SJSA1 (cell line): Measurements from ENCODE around the gene CSMD2. TPM values are rescaled to one million over a fixed set of nuclear protein-coding genes. Genes with fewer than 3 reads are reported as not detected.

ENCODE experiments used
- DNase-seq, 2 experiments: peaks; one replicate each; pipeline ENCODE4 v3.0.0-alpha.2; 2015 to 2020; ENCODE audit warnings: low spot score in 2 of 2, low read depth in 1 of 2
- H3K27ac ChIP-seq: fragments of 250-450 bp; sonication (Bioruptor Pico); 2 replicates; pipeline ENCODE4 v1.5.1; 2020; ENCODE audit warnings: mild to moderate bottlenecking, moderate library complexity
- H3K27me3 ChIP-seq: fragments of 250-450 bp; sonication (Bioruptor Pico); replicated peaks from 2 replicates; pipeline ENCODE4 v1.5.1; 2020; ENCODE audit warnings: mild to moderate bottlenecking, moderate library complexity
- H3K36me3 ChIP-seq: fragments of 250-450 bp; sonication (Bioruptor Pico); 2 replicates; pipeline ENCODE4 v1.5.1; 2020; ENCODE audit warnings: mild to moderate bottlenecking
- H3K4me1 ChIP-seq: fragments of 250-450 bp; sonication (Bioruptor Pico); replicated peaks from 2 replicates; pipeline ENCODE4 v1.6.1; 2021; ENCODE audit warnings: mild to moderate bottlenecking
- H3K4me3 ChIP-seq: fragments of 250-450 bp; sonication (Bioruptor Pico); 2 replicates; pipeline ENCODE4 v1.5.1; 2020; ENCODE audit warnings: mild to moderate bottlenecking
- H3K9me3 ChIP-seq: fragments of 250-450 bp; sonication (Bioruptor Pico); replicated peaks from 2 replicates; pipeline ENCODE4 v1.5.1; 2020; ENCODE audit warnings: mild to moderate bottlenecking
- total RNA-seq: library from RNA; depleted of rRNA; stranded (reverse); fragments of >200 nt; shearing (Covaris generic); gene quantifications from 2 replicates; pipeline ENCODE4 v1.2.3, GENCODE V29; 2014

Gene CSMD2
- total RNA-seq, 1 experiment from 2014 or later: 0.87 TPM

GRCh38 chr1:33955096-33955495 is 209.9 kb downstream of the CSMD2 start:
- no peak for DNase-seq
- H3K4me3 ChIP-seq: no peak overlapping the region

GRCh38 chr1:33949570-33949969 is 215.5 kb downstream of the CSMD2 start:
- Histone ChIP-seq H3K27me3 (no peaks in the 10 kb centered on the region), H3K27ac (no peak overlapping the region), H3K4me1 (no peaks in the 10 kb centered on the region), H3K36me3 (no peaks in the 10 kb centered on the region), H3K4me3 (no peak overlapping the region), H3K9me3 (no peaks in the 10 kb centered on the region; the same call in 1 of the 2 replicates)
- no peak for DNase-seq

More at GRCh38 chr1:33955096-33955495, 209.9 kb downstream of the CSMD2 start:
- Histone ChIP-seq H3K9me3 (no peaks in the 10 kb centered on the region), H3K27ac (no peak overlapping the region), H3K36me3 (no peaks in the 10 kb centered on the region), H3K27me3 (no peaks in the 10 kb centered on the region), H3K4me1 (no peaks in the 10 kb centered on the region)

GRCh38 chr1:33948291-33948690 is 216.7 kb downstream of the CSMD2 start:
- Histone ChIP-seq H3K9me3 (no peaks in the 10 kb centered on the region; the same call in 1 of the 2 replicates), H3K4me3 (no peak overlapping the region), H3K36me3 (no peaks in the 10 kb centered on the region), H3K4me1 (no peaks in the 10 kb centered on the region), H3K27me3 (no peaks in the 10 kb centered on the region), H3K27ac (no peak overlapping the region)
- DNase-seq: no peak

GRCh38 chr1:33946836-33947235 is 218.2 kb downstream of the CSMD2 start:
- no peaks in the 10 kb centered on the region; the same call in 1 of the 2 replicates for H3K9me3 ChIP-seq
- no peaks in the 10 kb centered on the region for H3K27me3 ChIP-seq
- no peak overlapping the region for H3K27ac ChIP-seq
- DNase-seq: no peak
- no peak overlapping the region for H3K4me3 ChIP-seq
- H3K4me1 ChIP-seq: no peaks in the 10 kb centered on the region
- no peaks in the 10 kb centered on the region for H3K36me3 ChIP-seq

GRCh38 chr1:33944846-33945245 is 220.2 kb downstream of the CSMD2 start:
- H3K4me1 ChIP-seq: no peaks in the 10 kb centered on the region
- H3K36me3 ChIP-seq: no peaks in the 10 kb centered on the region
- DNase-seq: no peak
- no peaks in the 10 kb centered on the region; the same call in 1 of the 2 replicates for H3K9me3 ChIP-seq
- no peak overlapping the region for H3K4me3 ChIP-seq
- no peaks in the 10 kb centered on the region for H3K27me3 ChIP-seq
- H3K27ac ChIP-seq: no peak overlapping the region

DNA sequence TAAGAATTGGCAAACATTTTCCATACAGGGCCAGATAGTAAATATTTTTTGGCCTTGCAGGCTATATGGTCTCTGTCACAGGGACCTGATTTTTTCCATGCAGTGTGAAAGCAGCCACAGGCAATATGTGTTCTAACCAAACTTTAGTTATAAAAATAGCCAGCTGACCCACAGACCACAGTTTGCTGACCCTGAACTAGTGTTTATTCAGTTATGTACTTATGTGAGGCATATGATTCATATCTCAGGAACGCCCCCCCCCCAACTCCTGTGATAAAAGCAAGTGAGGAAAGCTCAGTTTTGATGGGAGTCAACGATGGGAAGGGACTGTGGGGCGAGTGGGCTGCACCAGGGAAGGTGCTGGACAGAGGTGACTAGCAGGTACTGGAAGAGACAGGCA is 221.1 kb downstream of the CSMD2 start:
- H3K4me1 ChIP-seq: no peaks in the 10 kb centered on the region
- no peaks in the 10 kb centered on the region; the same call in 1 of the 2 replicates for H3K9me3 ChIP-seq
- no peaks in the 10 kb centered on the region for H3K27me3 ChIP-seq
- no peaks in the 10 kb centered on the region for H3K36me3 ChIP-seq
- DNase-seq: no peak
- H3K27ac ChIP-seq: no peak overlapping the region
- no peak overlapping the region for H3K4me3 ChIP-seq

GRCh38 chr1:33932871-33933270 is 232.2 kb downstream of the CSMD2 start:
- Histone ChIP-seq H3K36me3 (no peaks in the 10 kb centered on the region), H3K9me3 (no peaks in the 10 kb centered on the region), H3K27ac (no peak overlapping the region), H3K4me1 (no peaks in the 10 kb centered on the region), H3K27me3 (no peaks in the 10 kb centered on the region), H3K4me3 (no peak overlapping the region)
- DNase-seq: no peak

- Histone ChIP-seq H3K27ac (no peak overlapping the region), H3K27me3 (no peaks in the 10 kb centered on the region), H3K36me3 (no peaks in the 10 kb centered on the region)
Observed at GRCh38 chr1:33931111-33931475, 233.9 kb downstream of the CSMD2 start.

DNA sequence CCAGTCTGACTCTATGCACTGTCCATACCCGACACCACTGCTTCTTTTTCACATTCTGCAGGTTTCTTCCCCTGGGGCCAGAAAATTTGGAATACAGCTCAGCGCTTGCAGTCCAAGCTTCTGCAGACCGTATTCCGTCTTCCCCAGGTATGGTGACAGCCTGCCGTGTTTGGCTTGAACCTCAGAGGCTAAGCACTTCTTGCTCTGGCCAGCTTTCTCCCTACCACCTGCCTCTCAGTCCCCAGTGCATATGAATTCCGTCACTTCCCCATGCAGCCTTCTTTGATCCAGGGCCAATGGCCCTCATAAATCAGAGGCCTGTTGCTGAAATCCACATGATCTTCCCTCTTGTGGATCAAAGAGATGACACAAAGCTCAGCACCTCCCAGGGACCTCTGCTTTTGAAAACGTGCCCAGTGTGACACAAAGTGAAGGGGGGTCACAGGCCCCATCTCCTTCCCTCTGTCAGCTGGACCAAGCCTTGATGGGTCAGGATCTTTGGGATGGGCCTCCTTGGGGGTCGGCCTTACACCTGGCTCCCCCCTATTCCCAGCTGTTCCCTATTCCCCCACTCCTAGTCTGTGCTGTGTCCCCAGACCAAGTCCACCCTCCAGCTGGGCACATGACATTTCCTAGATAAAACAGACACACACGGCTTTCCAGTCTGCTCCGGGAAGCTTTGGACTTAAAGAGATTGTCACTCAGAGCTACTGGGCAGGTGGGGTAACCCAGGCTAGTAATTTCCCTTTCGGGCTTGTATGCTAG is 234.5 kb downstream of the CSMD2 start:
- H3K9me3 ChIP-seq: no peaks in the 10 kb centered on the region
- no peak for DNase-seq

More at GRCh38 chr1:33931111-33931475, 233.9 kb downstream of the CSMD2 start:
- Histone ChIP-seq H3K4me1 (no peaks in the 10 kb centered on the region), H3K4me3 (no peak overlapping the region), H3K9me3 (no peaks in the 10 kb centered on the region)
- no peak for DNase-seq

DNA sequence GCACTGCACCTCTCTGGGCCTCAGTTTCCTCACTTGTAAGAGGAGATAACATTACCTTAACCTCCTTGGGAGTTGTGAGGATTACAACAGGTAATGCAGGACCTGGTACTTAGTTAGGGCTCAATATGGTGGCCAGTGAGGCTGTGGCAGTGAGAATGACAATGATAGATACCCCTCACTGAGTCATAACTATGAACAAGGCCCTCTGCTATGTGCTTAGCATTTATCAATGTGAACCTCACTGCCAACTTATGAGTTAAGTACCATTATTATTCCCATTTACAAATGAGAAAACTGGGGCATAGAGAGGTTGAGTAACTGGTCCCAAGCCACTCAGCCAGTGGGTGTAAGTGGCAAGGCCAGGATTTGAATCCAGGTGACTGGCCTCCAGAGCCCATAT is 236.8 kb downstream of the CSMD2 start:
- Histone ChIP-seq H3K9me3 (no peaks in the 10 kb centered on the region), H3K4me3 (no peak overlapping the region), H3K27ac (no peak overlapping the region), H3K4me1 (no peaks in the 10 kb centered on the region), H3K36me3 (no peaks in the 10 kb centered on the region), H3K27me3 (no peaks in the 10 kb centered on the region)
- DNase-seq: no peak

More for the DNA sequence above, 234.5 kb downstream of the CSMD2 start:
- Histone ChIP-seq H3K36me3 (no peaks in the 10 kb centered on the region), H3K27ac (no peak overlapping the region), H3K4me1 (no peaks in the 10 kb centered on the region), H3K27me3 (no peaks in the 10 kb centered on the region), H3K4me3 (no peak overlapping the region)

GRCh38 chr1:33927721-33928120 is 237.3 kb downstream of the CSMD2 start:
- Histone ChIP-seq H3K36me3 (no peaks in the 10 kb centered on the region), H3K9me3 (no peaks in the 10 kb centered on the region), H3K27me3 (no peaks in the 10 kb centered on the region), H3K4me3 (no peak overlapping the region), H3K4me1 (no peaks in the 10 kb centered on the region), H3K27ac (no peak overlapping the region)
- no peak for DNase-seq

- H3K27ac ChIP-seq: no peak overlapping the region
- H3K9me3 ChIP-seq: no peaks in the 10 kb centered on the region
- no peaks in the 10 kb centered on the region for H3K36me3 ChIP-seq
- H3K4me1 ChIP-seq: no peaks in the 10 kb centered on the region
- DNase-seq: no peak
- no peaks in the 10 kb centered on the region for H3K27me3 ChIP-seq
- no peak overlapping the region for H3K4me3 ChIP-seq
Observed at GRCh38 chr1:33925586-33925985, 239.4 kb downstream of the CSMD2 start.

DNA sequence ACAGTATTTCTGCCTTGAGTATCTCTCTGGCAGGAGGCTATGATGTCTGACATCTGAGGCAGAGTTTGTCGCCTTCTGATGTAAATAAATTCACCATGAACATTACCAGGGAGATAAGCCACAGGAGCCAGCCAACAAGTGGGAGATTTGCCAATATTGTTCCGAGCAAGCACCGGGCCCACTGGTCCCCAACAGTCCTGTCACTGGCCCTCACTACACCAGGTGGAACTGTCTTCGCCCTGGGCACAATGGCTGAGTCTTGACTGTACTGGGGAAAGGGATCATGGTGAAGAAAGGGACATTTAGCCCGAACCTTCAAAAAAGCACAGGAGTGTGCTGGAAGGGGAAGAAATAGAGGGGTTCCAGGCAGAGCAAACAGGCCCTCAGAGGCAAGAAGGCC is 243.7 kb downstream of the CSMD2 start:
- no peaks in the 10 kb centered on the region for H3K9me3 ChIP-seq
- H3K4me1 ChIP-seq: peaks cover 4% of the 10 kb centered on the region; the same call in 1 of the 2 replicates
- H3K27me3 ChIP-seq: no peaks in the 10 kb centered on the region
- no peaks in the 10 kb centered on the region for H3K36me3 ChIP-seq
- DNase-seq: no peak
- no peak overlapping the region for H3K4me3 ChIP-seq
- no peak overlapping the region for H3K27ac ChIP-seq

DNA sequence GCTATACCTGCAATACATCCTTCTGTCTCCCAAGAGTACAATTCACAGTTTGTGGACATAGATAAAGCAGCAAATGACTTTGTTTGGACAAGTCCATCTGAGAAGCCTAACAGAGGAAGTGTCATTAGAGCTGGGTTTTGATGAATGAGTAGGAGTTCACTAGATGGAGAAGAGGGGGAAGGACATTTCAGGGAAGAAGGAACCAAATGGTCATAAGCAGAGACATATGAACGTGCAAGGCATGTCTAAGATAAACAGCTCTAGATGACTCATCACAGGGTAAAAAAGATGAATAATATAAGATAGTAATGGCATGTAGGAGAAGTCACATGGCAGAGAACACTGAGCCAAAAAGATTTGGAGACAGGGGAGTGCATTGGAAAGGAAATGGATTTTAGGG is 246.7 kb downstream of the CSMD2 start:
- H3K36me3 ChIP-seq: no peaks in the 10 kb centered on the region
- no peak for DNase-seq
- peaks cover 4% of the 10 kb centered on the region; the same call in 1 of the 2 replicates for H3K4me1 ChIP-seq
- H3K27me3 ChIP-seq: no peaks in the 10 kb centered on the region
- no peaks in the 10 kb centered on the region for H3K9me3 ChIP-seq
- H3K4me3 ChIP-seq: no peak overlapping the region
- H3K27ac ChIP-seq: no peak overlapping the region
